ENCODE data around the gene HAND2. TPM values are rescaled to one million over a fixed set of nuclear protein-coding genes. Genes with fewer than 3 reads are reported as not detected.

The HAND2 gene
- total and polyA plus RNA-seq, 2 of the 13 experiments (the other 11 are each of a cell fraction or from before 2014, with no cell fraction given): not detected

GRCh38 chr4:173508386-173509035 is 21.5 kb downstream of the HAND2 start:
- peaks cover 4 to 31% of the 10 kb centered on the region in 2 experiments; a peak in 3 of 5 replicates for H3K27me3 ChIP-seq (ENCODE audit: control insufficient read depth in 1 of 2, insufficient read depth in 2 of 2, low read length in 2 of 2)
- BruUV-seq (replicated peaks): no TSS peak
- CTCF ChIA-PET (ENCODE audit: low intra/inter-chr PET ratio, low total read pairs): no interaction called here
- ATAC-seq: no peak
- WGBS (ENCODE audit: low lambda C conversion rate): 66% methylated on average over 18 of the region's 34 CpGs
- intact Hi-C loops (cut with micrococcal nuclease; ENCODE audit: unreplicated experiment): loop anchor here (5.0 kb wide), 1 partner anchor 244 kb away; no protein-coding TSS in a partner anchor
- H3K79me2 ChIP-seq (ENCODE audit: insufficient read depth, low read length): no peaks in the 10 kb centered on the region
- DNase-seq (ENCODE audit: low spot score): no peak
- H4K20me1 ChIP-seq (ENCODE audit: insufficient read depth, low read length): no peaks in the 10 kb centered on the region
- H3K9me3 ChIP-seq (ENCODE audit: low read length): no peaks in the 10 kb centered on the region
- no peak overlapping the region for H3K9ac ChIP-seq (ENCODE audit: insufficient read depth, low read depth, low read length)
- no peak overlapping the region for H3K27ac ChIP-seq (ENCODE audit: extremely low read length, insufficient read depth, low read length)
- no peak overlapping the region for H3K4me2 ChIP-seq (ENCODE audit: low read depth, low read length)
- no peak for TF ChIP-seq ZNF7 (CRISPR knock-in tag; IDR thresholded peaks at IDR 0.05)
- TF ChIP-seq SAP130 (CRISPR knock-in tag; IDR thresholded peaks at IDR 0.05; ENCODE audit: low read depth): no peak
- no peak for TF ChIP-seq MXD4 (CRISPR knock-in tag; IDR thresholded peaks at IDR 0.05)
- no peak for TF ChIP-seq ZBTB34 (CRISPR knock-in tag; IDR thresholded peaks at IDR 0.05)
- TF ChIP-seq ARID3A (IDR thresholded peaks at IDR 0.05; ENCODE audit: low read depth, low read length): no peak
- no peak for TF ChIP-seq ZNF546 (CRISPR knock-in tag; conservative IDR thresholded peaks at IDR 0.05)
- no peak for TF ChIP-seq CEBPG (CRISPR knock-in tag; IDR thresholded peaks at IDR 0.05)
- TF ChIP-seq SMARCE1 (IDR thresholded peaks at IDR 0.05; ENCODE audit: borderline replicate concordance): no peak
- no peak for TF ChIP-seq HOXA9 (CRISPR knock-in tag; IDR thresholded peaks at IDR 0.05; ENCODE audit: borderline replicate concordance)
- no peak for TF ChIP-seq ZNF224 (CRISPR knock-in tag; IDR thresholded peaks at IDR 0.05)
- TF ChIP-seq KDM4B (CRISPR knock-in tag; IDR thresholded peaks at IDR 0.05): no peak
- TF ChIP-seq ZBTB1 (CRISPR knock-in tag; IDR thresholded peaks at IDR 0.05; ENCODE audit: borderline replicate concordance): no peak
- no peak for TF ChIP-seq EHMT2 (IDR thresholded peaks at IDR 0.05; ENCODE audit: borderline replicate concordance, low read depth, low read length)
- no peak for TF ChIP-seq LBX2 (CRISPR knock-in tag; IDR thresholded peaks at IDR 0.05; ENCODE audit: borderline replicate concordance)
- no peak for TF ChIP-seq AKAP8 (CRISPR knock-in tag; IDR thresholded peaks at IDR 0.05)
- no peak for TF ChIP-seq ZBTB26 (CRISPR knock-in tag; IDR thresholded peaks at IDR 0.05; ENCODE audit: borderline replicate concordance)
- TF ChIP-seq JDP2 (CRISPR knock-in tag; IDR thresholded peaks at IDR 0.05; ENCODE audit: borderline replicate concordance): no peak
- no peak for TF ChIP-seq RFX5 (IDR thresholded peaks at IDR 0.05; ENCODE audit: low read depth, low read length)
- no peak overlapping the region for H3K4me3 ChIP-seq (replicated peaks in 1 of 3; ENCODE audit: insufficient read depth in 1 of 3, low read depth in 2 of 3, low read length in 3 of 3)
- H3K36me3 ChIP-seq (replicated peaks in 1 of 2; ENCODE audit: control insufficient read depth in 1 of 2, insufficient read depth in 2 of 2, low read length in 2 of 2): no peaks in the 10 kb centered on the region
- POLR2A ChIA-PET: no interaction called here
- no peak overlapping the region for H2AFZ ChIP-seq (ENCODE audit: low read length)
- no peak for FAIRE-seq
- no peaks in the 10 kb centered on the region for H3K4me1 ChIP-seq (ENCODE audit: insufficient read depth, low read length)
- in situ Hi-C loops (cut with HindIII; ENCODE audit: extremely low pct_ligation_motif_present, low pct_unique_long_range_greater_than_20kb): loop anchor here (10.0 kb wide), 1 partner anchor 646 kb away; no protein-coding TSS in a partner anchor
